GM12891 (cell line): ENCODE results near the gene TAF11L7.

ENCODE experiments used
- POLR2A ChIP-seq: IDR thresholded peaks from 2 replicates; pipeline ENCODE4 v1.6.1; 2011; ENCODE audit warnings: low read depth, low read length, control low read depth
- POLR2AphosphoS5 ChIP-seq: IDR thresholded peaks from 2 replicates; pipeline ENCODE4 v1.6.1; 2011; ENCODE audit warnings: low read depth, low read length, control low read depth
- TAF1 ChIP-seq: IDR thresholded peaks from 2 replicates; pipeline ENCODE4 v1.6.1; 2011; ENCODE audit warnings: low read depth, low read length, control low read depth

GRCh38 chr5:17620627-17621026 is 35.1 kb upstream of the TAF11L7 start:
- no peak for TF ChIP-seq TAF1
- no peak for TF ChIP-seq POLR2A
- TF ChIP-seq POLR2AphosphoS5, result no peak
